Measurements from ENCODE around the gene CERKL. TPM values are rescaled to one million over a fixed set of nuclear protein-coding genes. Genes with fewer than 3 reads are reported as not detected.

The CERKL gene
- total RNA-seq, 6 experiments from 2014 or later: 0.07 to 0.09 TPM; not detected in 4

DNA sequence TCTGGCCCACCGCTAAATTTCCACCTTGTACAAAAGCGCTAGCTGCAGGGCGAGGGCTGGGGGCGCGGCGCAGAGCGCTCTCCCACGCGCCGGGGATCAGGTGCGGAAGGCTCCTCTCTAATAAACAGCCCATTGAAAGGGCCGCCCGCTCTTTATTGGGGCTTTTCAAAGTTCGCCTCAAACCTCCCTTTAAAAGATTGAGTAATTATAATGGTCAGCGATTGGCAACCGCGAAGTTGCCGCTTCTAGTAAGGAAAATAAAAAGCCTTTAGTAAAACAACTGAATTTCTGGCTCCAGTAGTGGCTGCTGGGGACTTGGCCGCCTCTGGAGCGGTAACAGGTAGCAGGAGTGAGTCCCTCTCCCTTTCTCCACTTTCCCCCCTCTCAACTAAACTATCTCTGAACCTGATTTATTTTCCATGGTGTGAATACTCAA, 22.7 kb upstream of the CERKL start:
- no peak for TF ChIP-seq CTCF (IDR thresholded peaks at IDR 0.05)
- Mint-ChIP-seq H3K27me3 (ENCODE audit: insufficient read depth) (peaks cover 61% of the 10 kb centered on the region), H3K4me3 (no peak overlapping the region), H3K4me1 (ENCODE audit: low read depth) (peaks cover 38% of the 10 kb centered on the region), H3K27ac (no peak overlapping the region), H3K36me3 (ENCODE audit: low read depth) (peaks cover 18% of the 10 kb centered on the region), H3K9me3 (peaks cover 19% of the 10 kb centered on the region)
- DNase-seq: no peak

DNA sequence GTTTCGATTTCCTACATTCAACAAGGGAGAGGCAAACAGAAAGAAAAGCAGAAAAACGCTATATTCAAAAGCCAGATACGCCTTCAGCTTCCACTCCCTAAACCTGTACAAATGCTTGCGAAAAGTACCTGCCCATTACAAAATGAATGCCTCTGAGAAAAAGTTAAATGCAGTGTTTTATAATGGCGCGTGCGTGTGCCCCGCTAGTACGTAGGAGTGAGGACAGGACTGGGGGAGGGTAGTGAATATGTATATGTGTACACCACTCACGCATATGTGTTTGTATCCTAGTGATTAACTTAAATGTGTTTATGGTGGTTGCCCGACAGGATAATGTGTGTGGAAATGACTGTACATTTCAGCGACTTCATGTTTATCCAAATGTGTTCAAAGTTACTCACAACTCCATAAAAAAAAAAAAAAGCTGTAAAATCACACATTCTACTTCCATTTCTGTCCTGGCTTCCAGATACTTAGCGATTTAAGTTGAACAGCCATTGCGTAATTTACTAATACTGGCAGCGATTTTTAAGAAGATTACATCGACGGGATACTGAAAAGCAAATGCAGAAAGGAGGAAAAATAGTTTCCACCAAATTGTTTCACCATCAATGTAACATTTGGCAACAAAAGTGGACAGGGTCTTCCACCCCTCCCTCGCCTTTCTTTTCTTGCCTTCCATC, 22.1 kb upstream of the CERKL start:
- Mint-ChIP-seq H3K9me3 (peaks cover 19% of the 10 kb centered on the region), H3K36me3 (ENCODE audit: low read depth) (peaks cover 18% of the 10 kb centered on the region), H3K4me1 (ENCODE audit: low read depth) (peaks cover 38% of the 10 kb centered on the region), H3K4me3 (no peak overlapping the region), H3K27ac (no peak overlapping the region), H3K27me3 (ENCODE audit: insufficient read depth) (peaks cover 60% of the 10 kb centered on the region)
- TF ChIP-seq CTCF (IDR thresholded peaks at IDR 0.05): no peak
- no peak for DNase-seq

GRCh38 chr2:181677912-181678586, 21.1 kb upstream of the CERKL start:
- DNase-seq: no peak
- Mint-ChIP-seq H3K4me1 (ENCODE audit: low read depth) (peaks cover 32% of the 10 kb centered on the region), H3K27ac (no peak overlapping the region), H3K9me3 (peaks cover 19% of the 10 kb centered on the region), H3K36me3 (ENCODE audit: low read depth) (peaks cover 14% of the 10 kb centered on the region), H3K27me3 (ENCODE audit: insufficient read depth) (peaks cover 54% of the 10 kb centered on the region), H3K4me3 (no peak overlapping the region)
- TF ChIP-seq CTCF (IDR thresholded peaks at IDR 0.05): no peak

DNA sequence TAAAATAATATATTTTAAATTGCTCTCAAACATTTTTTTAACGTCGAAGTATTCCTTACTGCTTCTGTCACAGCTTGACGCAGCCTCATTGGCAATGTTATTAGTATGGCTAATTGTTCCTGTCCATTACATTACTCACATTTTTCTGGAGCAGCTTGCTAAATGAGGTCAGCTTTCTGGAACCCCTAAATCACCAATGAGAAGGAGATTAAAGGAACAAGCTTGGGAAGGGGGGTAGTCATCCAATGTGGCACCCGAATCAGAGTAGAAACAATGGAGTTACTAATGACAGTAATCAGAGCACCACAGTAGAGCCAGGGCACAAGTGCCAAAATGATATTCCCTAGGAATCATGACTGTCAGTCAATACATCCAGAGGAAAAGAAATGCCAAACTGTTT, 18.3 kb upstream of the CERKL start:
- no peak for TF ChIP-seq CTCF (IDR thresholded peaks at IDR 0.05)
- Mint-ChIP-seq H3K27ac (no peak overlapping the region), H3K9me3 (peaks cover 6% of the 10 kb centered on the region; the same call in 1 of the 2 replicates), H3K4me3 (no peak overlapping the region), H3K27me3 (ENCODE audit: insufficient read depth) (peaks cover 29% of the 10 kb centered on the region), H3K36me3 (ENCODE audit: low read depth) (peaks cover 4% of the 10 kb centered on the region; the same call in 1 of the 2 replicates), H3K4me1 (ENCODE audit: low read depth) (peaks cover 11% of the 10 kb centered on the region; the same call in 1 of the 2 replicates)
- no peak for DNase-seq

GRCh38 chr2:181674461-181674860, 17.6 kb upstream of the CERKL start:
- no peak overlapping the region for H3K4me3 Mint-ChIP-seq
- H3K9me3 Mint-ChIP-seq: peaks cover 6% of the 10 kb centered on the region; the same call in 1 of the 2 replicates
- no peak for DNase-seq
- peaks cover 6% of the 10 kb centered on the region; the same call in 1 of the 2 replicates for H3K4me1 Mint-ChIP-seq (ENCODE audit: low read depth)
- H3K27me3 Mint-ChIP-seq (ENCODE audit: insufficient read depth): peaks cover 25% of the 10 kb centered on the region
- no peak overlapping the region for H3K27ac Mint-ChIP-seq
- TF ChIP-seq CTCF (IDR thresholded peaks at IDR 0.05): no peak
- peaks cover 4% of the 10 kb centered on the region; the same call in 1 of the 2 replicates for H3K36me3 Mint-ChIP-seq (ENCODE audit: low read depth)
